Adrenal gland (tissue), 12 donors: Measurements from ENCODE around the gene PTH2R. TPM values are rescaled to one million over a fixed set of nuclear protein-coding genes. Genes with fewer than 3 reads are reported as not detected.

ENCODE experiments used
- DNase-seq, 7 donors: peaks; one replicate each; pipeline ENCODE4 v3.0.0-alpha.2; 2019 to 2020
- H3K27ac ChIP-seq, 5 donors: fragments of 200-600 bp; sonication (generic) in 4 of 5; 1 replicate in 3 of 5; 2 replicates in 2 of 5; pipeline versions ENCODE4 v1.5.1 to v1.8.0; 2016 to 2020; ENCODE audit warnings: mild to moderate bottlenecking in 1 of 5
- H3K27me3 ChIP-seq: fragments of 200-600 bp; 2 replicates; pipeline ENCODE4 v1.8.0; 2021
- H3K36me3 ChIP-seq, 2 donors: fragments of 200-600 bp; replicated peaks in 1 of 2; 1 replicate in 1 of 2; 2 replicates in 1 of 2; pipeline versions ENCODE4 v1.5.1 to v1.8.0; 2018 to 2022
- H3K4me1 ChIP-seq, 2 donors: fragments of 200-600 bp; replicated peaks in 1 of 2; 1 replicate in 1 of 2; 2 replicates in 1 of 2; pipeline versions ENCODE4 v1.5.1 to v1.8.0; 2018 to 2021
- H3K4me3 ChIP-seq, 4 donors: fragments of 200-600 bp; sonication (generic) in 3 of 4; one replicate each; pipeline ENCODE4 v1.5.1; 2016 to 2018
- H3K9me3 ChIP-seq, 3 donors: fragments of 200-600 bp; sonication (generic) in 1 of 3; replicated peaks in 1 of 3; 1 replicate in 2 of 3; 2 replicates in 1 of 3; pipeline versions ENCODE4 v1.5.1 to v1.8.0; 2016 to 2021
- POLR2A ChIP-seq, 2 donors: fragments of 450-650 bp; IDR thresholded peaks; one replicate each; pipeline ENCODE4 v1.6.1; 2017; ENCODE audit warnings: antibody characterized with exemption in 2 of 2, mild to moderate bottlenecking in 2 of 2, moderate library complexity in 1 of 2
- WGBS, 4 donors: extraction: QIAGEN DNeasy Blood & Tissue Kit in 2 of 4; methylation state at CpG; one replicate each; pipeline versions ENCODE4 v1.1.5 to v1.1.7; 2013 to 2017; 5-methylcytosine and 5-hydroxymethylcytosine counted together
- intact Hi-C, 2 donors: fragments of 100-400 bp; cut with DNase I; formaldehyde crosslinking; loops; one replicate each; pipeline versions ENCODE4 v1.14.1 to v1.15.0; 2022 to 2023
- polyA plus RNA-seq, 3 donors: library from polyadenylated mRNA; stranded (reverse); fragments of 200-250 nt in 2 of 3; fragments of 350-450 nt in 1 of 3; fragmentation: Illumina TruSeq in 1 of 3; extraction: RNeasy Lipid Tissue Mini Kit (QIAGEN cat#74804) in 1 of 3; gene quantifications; one replicate each; pipeline ENCODE4 v1.2.3, GENCODE V29; 2013 to 2014
- total RNA-seq, 9 donors: library from RNA; depleted of rRNA in 4 of 9; stranded (reverse); fragments of >200 nt in 4 of 9; fragments of 120-200 nt in 1 of 9; fragmentation: NEBNext Ultra II Directional in 1 of 9; extraction: Animal tissue kit (Norgen Biotek cat#: 25700) in 1 of 9; gene quantifications; one replicate each; pipeline versions ENCODE4 v1.1.0 to v1.2.4, GENCODE V29; 2013 to 2023
- TF ChIP-seq, protein P1 (sequence below), 6 experiments: fragments of 450-650 bp in 4 of 6; fragments of 200-600 bp in 2 of 6; sonication (generic) in 1 of 6; IDR thresholded peaks; 1 replicate in 5 of 6; 2 replicates in 1 of 6; pipeline versions ENCODE4 v1.5.1 to v1.8.0; 2016 to 2021; ENCODE audit warnings: antibody characterized with exemption in 6 of 6, mild to moderate bottlenecking in 2 of 6, moderate library complexity in 1 of 6
- donor health status: healthy with polysubstance abuse.
- donor health status: Bipolar disorder and iron deficiency.
- donor health status: DM: yes; HTN: yes; CAD: no.
- donor health status: DM: no; HTN: no; CAD: no.
- donor health status: DM: no; HTN: no; CAD: no.
- donor health status: DM: yes; HTN: yes; CAD: no.

PTH2R gene
- total and polyA plus RNA-seq, 12 donors = 0.11 to 0.84 (median 0.28) TPM; not detected in 2

DNA sequence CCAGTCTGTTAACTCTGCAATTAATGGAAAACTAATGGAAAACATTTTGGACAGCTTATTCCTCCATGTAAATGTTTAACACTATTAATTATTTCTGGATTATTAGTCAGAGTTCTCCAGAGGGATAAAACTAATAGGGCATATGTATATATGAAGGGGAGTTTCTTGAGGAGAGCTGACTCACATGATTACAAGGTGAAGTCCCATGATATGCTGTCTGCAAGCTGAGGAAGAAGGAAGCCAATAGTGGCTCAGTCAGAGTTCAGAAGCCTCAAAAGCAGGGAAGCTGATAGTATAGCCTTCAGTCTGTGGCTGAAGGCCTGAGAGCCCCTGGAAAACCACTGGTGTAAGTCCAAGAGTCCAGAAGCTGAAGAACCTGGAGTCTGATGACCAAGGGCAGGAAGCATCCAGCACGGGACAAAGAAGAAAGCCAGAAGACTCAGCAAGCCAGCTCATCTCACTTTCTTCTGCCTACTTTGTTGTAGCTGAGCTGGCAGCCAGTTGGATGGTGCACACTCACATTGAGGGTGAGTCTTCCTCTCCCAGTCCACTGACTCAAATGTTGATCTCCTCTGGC is 136.0 kb downstream of the PTH2R start:
- no peak for TF ChIP-seq POLR2A (IDR thresholded peaks at IDR 0.05)
- TF ChIP-seq, protein P1, sequence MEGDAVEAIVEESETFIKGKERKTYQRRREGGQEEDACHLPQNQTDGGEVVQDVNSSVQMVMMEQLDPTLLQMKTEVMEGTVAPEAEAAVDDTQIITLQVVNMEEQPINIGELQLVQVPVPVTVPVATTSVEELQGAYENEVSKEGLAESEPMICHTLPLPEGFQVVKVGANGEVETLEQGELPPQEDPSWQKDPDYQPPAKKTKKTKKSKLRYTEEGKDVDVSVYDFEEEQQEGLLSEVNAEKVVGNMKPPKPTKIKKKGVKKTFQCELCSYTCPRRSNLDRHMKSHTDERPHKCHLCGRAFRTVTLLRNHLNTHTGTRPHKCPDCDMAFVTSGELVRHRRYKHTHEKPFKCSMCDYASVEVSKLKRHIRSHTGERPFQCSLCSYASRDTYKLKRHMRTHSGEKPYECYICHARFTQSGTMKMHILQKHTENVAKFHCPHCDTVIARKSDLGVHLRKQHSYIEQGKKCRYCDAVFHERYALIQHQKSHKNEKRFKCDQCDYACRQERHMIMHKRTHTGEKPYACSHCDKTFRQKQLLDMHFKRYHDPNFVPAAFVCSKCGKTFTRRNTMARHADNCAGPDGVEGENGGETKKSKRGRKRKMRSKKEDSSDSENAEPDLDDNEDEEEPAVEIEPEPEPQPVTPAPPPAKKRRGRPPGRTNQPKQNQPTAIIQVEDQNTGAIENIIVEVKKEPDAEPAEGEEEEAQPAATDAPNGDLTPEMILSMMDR (IDR thresholded peaks at IDR 0.05) = no peak
- WGBS, 4 donors = 68 to 78% (median 72%) methylated on average over 1 of the region's 1 CpG
- intact Hi-C loops = no loop called here
- Histone ChIP-seq H3K27me3 (no peaks in the 10 kb centered on the region), H3K36me3 (no peaks in the 10 kb centered on the region), H3K4me1 (no peaks in the 10 kb centered on the region), H3K27ac (no peak overlapping the region), H3K9me3 (no peaks in the 10 kb centered on the region), H3K4me3 (no peak overlapping the region)
- DNase-seq = no peak

Other genes starting within 250 kb of the PTH2R start
- not detected for gene CRYGA, start 243.2 kb upstream of the PTH2R start, total RNA-seq
- not detected for gene CRYGA, start 243.2 kb upstream of the PTH2R start, polyA plus RNA-seq
- not detected for gene C2orf80, start 216.8 kb upstream of the PTH2R start, total RNA-seq
- not detected for gene C2orf80, start 216.8 kb upstream of the PTH2R start, polyA plus RNA-seq
- 100 to 1,000 TPM; 337 to 937 (median 491) TPM for gene IDH1, start 151.7 kb upstream of the PTH2R start, total RNA-seq
- gene IDH1, start 151.7 kb upstream of the PTH2R start, polyA plus RNA-seq = 100 to 1,000 TPM in 2 of 3 donors, 10 to 100 TPM in 1; 82.8 to 525 (median 117) TPM
- 10 to 100 TPM; 15.4 to 36.5 (median 26.0) TPM for gene PIKFYVE, start 140.5 kb upstream of the PTH2R start, total RNA-seq
- gene PIKFYVE, start 140.5 kb upstream of the PTH2R start, polyA plus RNA-seq = 10 to 100 TPM in 1 of 3 donors, 1 to 10 TPM in 2; 5.1 to 17.8 (median 7.4) TPM